Measurements from ENCODE around the gene SLCO4A1.
A peak's percentile ranks its signal among the peaks of the same experiment; 100 is the strongest.

Gene SLCO4A1

DNA sequence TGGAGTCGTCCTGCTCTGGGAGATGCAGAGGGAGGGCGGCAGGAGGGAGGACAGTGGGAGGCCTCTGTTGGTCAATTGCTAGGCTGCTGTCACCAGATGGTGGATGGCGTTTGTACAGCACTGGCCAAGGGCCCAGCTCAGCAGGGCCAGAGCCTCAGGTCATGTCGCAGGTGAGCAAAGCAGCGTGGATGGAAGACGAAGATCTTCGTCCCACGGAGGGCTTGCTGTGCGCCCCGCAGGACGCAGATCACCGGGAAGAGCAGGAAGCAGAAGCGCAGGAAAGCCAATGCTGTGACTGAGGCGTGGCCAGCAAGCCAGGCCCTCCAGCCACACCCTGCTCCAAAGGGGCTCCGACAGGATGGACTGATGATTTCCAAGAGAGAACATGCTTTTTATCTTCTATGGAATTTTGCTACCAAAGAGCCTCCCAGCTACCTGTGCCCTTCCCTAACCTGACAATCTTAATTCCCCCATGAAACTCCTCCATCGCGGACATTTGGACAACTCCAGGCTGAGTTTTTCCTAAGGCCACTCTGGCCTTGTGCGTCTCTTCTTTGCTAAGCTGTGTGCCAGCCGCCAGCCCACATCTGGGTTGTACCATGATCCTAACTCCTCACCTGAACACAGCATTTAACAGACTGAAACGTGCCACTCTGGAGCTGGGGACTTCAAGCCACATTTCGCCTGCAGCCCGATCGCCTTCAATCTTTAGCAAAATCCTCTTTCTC is 3.5 kb upstream of the SLCO4A1 start:
- no peak for DNase-seq

DNA sequence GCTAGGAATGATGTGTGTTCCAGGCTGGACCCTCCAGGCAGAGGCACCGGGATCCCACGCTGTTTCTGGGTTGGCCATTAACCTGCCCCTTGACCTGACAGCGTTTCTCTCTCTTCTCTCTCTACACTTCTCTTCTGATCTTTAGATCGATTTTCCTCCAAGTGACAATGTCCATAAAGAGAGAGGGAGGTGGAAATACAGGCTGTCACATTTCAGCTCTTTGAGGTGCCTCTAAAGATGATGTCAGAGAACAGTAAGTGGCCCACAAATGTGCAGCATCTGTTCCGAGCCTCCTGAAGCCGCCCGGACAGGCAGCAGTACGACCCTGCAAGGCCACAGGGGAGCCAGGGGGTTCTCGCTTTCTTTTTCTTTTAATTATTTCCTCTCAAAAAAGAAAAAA is 2.5 kb upstream of the SLCO4A1 start:
- DNase-seq, result no peak

DNA sequence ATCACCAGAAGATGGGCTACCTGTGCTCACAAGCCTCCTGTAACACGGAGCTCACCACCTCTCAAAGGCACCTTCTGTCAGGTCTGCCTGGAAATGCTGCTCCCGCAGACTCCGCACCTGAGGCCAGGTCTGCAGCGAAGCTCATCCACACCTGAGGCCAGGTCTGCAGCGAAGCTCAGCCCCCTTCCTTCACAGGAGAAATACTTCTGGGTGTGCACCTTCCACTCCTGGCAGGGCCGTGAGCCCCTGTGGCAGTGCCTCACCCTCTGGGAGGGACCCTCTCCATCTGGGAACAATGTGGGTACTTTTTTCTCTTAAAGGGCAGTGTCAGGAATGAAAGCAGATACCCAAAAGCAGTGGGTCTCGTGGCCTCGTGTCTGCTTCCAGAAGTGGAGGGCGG is 1.4 kb upstream of the SLCO4A1 start:
- no peak for DNase-seq

DNA sequence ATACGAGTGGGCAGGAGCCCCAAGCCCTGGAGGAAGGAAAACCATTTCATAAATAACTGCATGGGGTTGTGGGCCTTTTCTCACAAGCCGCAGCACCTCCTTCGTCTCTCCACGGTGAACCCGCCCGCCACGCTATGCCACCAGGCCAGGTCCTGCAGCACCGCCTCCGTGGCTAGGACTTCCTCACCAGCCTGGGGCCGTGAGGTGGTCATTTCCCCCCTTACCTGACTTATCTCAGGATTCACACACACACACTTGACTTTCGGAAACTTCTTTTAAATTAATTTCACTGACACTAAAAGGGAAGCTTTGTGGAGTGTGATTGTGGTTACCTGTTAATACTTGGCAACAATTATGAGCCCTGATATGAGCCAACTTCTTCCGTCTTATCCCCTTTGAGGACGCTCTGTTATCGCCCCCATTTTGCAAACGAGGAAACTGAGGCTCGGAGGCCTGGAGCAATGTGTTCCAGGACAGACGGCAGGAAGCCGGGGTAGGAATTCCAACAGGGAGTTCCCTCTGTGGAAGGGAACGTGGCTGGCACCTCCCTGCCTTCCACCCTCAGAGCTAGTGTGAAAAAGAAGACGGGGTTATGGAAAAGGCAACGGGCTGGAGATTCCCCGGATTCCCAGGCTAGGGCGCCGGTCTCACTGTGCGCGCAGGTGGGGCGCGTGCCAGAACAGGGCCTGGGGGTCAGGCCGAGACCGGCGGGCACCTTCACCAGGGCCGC is 817 bp upstream of the SLCO4A1 start:
- no peak for DNase-seq

DNA sequence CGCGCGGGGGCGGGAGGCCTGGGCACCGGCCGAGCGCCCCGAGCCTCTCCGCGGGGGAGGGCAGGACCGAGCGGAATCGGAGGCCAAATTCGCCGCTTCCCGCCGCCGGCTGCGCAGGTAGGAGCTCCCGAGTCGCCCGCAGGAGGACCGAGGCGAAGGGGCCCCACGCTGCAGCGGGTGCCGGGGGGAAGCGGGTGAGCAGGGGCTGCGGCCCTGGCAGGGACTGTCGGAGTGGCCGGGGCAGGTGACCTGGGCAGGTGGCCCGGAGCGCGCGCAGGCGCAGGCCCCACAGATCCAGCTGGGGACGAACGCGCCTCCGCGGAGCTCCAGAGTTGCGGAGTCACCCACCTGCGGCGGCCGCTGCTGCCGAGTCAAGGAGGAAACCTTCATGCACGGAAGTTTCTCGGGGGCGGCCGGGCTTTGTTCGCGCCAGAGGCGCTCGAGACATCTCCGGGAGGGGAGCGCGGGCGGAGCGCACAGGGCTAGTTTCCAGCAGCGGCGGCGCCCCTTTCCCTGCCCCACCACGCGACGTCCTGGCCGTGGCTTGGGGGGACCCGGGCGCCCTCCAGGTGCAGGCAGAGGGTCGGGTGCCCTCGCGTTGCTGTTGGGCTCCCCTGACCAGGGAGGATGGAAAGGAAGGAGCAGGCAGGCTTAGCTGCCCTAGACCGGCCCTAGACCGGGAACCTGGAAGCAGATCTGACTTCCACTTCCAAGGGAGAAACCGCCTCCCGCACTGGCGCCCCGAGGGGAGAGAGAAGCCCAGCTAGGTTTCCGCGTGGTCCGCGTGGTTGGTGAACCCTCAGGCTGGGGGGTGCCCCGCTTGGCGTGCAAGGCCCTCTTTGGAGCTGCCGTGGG is 590 bp downstream of the SLCO4A1 start:
- DNase-seq, result peak; percentile 6

DNA sequence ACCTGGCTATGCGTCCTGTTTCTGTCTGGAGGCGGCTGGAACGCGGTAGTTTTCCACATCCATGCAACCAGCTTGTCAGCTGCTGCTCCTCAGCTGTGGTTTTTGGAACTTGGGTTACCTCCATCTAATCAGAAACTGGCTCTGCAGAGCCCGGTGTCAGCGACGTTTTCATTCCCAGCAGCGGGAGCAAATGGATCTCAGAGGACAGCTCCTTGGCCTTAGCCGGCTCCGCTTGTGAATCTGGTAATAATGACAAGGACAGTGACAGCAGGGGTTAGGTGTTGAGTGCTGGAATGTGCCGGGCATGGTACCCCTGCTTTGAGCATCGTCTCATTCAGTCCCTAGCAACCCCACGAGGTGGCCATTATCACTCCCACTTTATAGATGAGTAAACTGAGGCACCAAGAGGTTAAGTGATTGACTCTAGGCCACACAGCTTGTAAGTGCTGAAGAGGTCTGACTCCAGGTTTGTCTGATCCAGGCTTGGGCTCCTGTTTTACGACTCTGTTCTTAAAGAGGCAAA is 1.3 kb downstream of the SLCO4A1 start:
- DNase-seq, result no peak

DNA sequence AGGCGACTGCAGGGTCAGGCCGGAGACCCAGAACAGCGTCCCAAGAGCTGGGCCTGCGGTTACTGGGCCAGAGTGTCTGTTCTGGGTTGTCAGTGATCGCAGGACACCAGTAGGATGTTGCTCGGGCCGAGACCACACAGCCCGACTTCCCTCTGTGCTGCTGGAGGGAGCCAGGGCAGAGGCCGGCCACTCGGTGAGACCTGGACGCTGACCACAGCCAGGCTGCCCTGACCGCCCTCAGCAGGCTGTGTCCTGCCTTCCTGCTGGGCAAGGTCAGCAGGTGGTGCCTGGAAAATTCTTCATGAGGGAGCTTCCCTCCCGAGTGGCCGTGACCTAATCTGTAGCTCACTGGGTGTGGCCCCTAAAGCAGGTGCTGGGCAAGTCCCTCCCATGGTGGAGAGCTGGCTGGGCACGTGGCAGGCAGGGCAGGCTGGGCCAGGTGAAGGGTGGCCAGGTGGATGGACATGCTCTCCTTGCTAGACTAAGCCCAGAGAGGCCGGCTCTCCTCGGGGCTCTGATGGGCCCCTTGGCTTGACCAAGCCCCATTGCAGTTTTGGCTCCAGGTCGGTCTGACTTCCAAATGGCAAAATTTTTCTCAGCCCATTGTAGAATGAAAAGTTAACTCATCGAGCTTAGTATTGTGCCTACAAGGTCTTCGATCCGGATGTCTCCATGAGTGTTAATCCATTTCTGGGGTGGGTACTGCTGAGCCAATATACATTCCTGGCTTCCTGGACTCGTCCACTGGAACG is 1.9 kb downstream of the SLCO4A1 start:
- no peak for DNase-seq

DNA sequence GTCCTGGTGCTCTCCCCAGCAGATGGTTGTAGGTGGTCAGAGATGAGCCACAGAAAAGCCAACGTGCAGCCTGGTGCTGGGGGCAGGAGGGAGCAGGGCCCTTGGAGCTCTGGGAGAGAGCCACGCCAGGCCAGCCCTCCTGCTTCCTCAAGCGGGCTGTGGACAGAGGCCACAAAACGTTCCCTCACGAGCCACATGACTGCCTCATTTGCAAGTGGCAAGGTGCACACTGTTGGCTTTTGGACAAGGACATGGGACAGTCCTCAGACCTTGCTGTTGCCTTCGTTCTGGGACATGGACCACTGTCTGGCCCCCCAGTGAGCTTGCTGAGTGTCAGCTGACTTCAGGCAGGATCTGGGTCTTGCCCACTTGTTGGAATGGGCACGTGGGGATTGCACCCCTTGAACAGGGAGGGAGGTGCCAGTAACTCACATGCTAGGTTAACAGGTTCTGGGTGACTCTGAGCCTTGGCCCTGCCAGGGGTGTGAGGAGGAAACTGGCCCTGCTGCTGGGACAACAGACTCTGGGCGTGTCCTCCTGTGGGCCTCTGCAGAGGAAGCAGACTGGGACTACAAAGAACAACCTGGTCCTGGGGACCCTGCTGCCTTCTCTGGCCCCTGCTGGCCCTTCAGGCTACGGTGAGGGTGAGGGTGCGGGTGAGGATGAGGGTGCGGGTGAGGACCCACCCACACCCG is 2.6 kb downstream of the SLCO4A1 start:
- DNase-seq, result no peak

DNA sequence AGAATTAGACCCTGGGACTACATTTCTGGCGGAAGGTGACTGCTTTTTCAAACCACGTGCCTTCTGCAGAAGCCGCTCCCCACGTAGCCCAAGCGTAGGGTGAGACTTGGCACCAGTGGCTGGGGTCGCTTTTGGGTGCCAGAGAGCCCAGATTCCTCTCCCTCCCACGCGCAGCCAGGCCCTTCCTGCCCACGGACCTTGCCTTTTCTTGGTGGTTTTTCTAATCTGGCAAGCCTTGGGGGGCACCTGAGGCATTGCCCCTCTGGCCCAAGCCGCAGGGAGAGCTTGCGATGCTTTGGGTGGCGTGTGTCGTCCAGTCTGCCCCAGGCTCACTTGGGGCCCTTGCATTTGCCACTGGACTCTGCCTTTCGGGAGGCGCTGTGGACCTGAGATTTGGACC is 3.3 kb downstream of the SLCO4A1 start:
- no peak for DNase-seq

DNA sequence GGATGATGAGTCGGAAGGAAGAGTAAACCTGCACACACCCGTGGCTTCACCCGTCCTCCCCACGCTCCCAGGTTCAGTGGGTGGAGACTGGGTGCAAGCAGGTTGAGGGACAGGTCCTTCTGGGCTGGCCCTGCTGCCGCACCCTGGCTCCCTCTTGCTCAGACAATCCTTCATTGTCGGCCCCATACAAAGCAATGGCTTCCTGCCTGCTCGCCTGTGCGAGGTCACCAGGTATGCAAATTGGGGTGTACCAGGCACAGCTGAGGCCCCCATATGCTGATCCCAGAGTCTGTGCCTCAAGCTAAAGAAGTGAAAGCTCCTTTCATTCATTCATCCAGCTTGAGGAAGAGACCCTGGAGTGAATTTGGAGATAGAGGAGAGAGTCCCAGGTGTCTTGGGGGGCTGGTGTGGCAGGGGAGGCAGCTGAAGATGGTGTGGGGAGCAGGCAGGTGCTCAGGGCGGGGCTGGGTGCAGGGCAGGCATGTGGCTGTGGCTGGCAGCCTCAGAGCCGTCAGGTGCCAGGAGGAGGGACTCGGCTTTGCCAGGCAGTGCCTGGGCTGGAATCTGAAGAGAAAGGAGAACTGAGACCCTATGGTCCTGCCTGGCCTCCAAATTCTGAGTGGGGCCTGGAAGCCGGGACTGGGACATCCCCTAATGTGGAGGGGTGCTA is 4.7 kb downstream of the SLCO4A1 start:
- DNase-seq, result no peak

DNA sequence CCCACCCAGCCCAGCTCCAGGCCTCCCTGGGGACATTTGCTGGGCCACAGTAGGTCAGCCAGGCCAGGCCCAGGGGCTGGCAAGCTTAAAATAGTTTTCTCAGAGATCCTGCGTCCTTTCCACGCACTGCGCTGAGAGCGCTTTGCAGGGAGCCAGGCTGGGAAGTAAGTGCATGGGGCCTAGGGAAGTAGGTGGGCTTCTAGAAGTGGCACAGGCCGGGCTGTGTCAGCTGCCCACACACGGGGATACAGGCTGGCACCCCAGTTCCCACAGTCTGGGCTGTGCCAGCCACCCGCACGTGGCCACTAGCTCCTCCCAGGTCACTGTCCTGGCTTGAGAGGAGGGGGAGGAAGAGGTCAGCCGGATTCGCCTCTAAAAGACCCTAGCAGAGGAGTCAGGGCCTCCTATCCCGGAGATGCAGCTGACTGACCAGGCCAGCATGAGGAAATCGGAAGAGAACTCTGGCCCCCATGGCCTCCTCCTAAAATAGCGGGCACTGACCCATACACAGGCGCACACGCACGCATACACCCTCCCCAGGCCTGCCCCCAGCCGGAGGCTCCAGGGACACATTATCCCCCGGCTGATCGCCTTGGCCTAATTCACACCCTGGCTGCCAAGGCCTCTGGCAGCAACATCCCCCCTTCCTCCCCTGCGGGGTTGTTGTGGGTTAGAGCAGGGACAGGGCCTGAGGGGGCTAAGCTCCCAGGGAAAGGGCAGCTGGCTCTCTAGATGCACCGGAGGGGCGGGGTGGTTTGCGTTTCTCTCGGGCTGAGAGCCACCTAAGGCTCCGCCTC is 5.4 kb downstream of the SLCO4A1 start:
- no peak for DNase-seq

DNA sequence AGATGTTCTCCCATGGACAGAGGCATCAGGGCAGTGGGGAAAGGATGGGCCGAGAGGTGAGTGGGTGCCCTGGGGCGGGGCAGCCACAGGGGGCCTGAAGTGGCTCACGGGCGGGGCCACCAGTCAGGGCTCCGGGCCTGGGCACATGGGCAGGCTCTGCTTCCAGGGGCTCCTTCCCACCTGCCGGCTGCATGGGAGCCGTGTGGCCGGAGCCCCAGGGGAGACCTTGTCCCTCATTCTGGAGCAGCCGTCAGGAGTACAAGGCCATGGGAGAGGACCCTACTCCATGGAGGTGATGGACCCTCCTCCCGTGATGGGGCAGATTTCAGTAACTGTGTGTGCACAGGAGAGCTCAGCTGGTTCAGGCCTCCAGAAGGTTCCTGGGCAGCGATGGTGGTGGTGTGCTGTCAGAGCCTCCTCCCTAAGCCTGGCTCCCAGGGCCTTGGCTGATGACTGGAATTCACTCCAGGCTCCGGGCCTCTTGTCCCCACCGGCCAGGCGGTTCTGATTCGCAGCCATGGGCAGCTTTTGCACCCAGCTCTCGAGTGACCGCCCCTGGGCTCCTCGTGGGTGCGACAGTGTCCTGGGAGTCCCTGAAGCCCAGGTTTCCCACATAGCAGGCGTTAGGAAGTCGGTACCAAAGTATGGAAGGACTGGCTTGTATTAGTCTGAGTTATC is 6.2 kb downstream of the SLCO4A1 start:
- DNase-seq, result no peak

DNA sequence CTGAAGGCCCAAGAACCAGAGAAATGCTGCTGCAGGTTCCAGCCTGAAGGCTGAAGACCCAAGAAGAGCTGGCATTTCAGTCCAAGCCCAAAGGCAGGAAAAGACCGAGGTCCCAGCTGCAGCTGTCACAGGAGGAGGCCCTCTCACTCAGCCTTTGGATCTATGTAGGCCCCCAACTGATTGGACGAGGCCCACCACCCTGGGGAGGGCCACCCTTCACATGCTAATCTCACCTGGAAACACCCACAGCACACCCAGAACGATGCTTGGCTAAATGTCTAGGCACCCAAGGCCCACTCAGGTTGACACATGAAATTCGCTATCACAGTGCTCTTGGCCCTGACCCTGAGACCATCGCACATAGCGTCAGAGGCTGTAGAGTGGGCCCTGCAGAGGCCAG is 6.8 kb downstream of the SLCO4A1 start:
- DNase-seq, result no peak

DNA sequence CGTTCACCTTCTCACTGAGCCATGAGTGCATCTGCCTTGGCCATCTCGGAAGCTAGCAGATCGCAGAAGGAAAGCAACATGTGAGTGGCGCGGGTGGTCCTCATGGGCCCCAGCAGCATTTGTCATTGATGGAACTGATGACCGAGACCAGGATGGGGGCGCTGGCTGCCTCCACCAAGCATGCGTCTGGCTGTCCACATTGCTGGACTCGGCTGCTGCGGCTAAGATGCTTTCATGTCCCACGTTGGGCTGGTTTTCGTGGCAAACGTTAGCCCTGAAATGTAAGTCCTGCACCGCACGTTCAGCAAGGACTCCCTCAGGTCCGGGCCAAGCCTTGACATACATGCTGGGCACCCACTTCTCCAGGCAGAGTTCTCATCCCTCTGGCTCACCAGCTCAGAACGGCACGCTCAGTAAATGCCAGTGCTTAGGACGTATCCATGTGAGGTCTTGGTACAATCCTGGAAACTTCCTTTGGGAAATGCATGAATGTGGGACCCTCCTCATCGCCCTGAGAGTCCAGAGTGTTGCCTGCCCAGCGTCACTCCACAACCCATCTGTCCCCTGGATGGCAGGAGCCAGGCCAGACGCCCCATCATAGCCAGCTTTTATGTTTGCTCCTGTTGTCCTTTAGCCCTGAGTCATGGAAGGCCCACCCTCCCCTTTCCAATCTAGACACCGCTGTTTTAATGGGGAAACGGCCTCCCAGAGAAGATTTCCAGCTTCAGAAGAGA is 8.4 kb downstream of the SLCO4A1 start:
- no peak for DNase-seq

DNA sequence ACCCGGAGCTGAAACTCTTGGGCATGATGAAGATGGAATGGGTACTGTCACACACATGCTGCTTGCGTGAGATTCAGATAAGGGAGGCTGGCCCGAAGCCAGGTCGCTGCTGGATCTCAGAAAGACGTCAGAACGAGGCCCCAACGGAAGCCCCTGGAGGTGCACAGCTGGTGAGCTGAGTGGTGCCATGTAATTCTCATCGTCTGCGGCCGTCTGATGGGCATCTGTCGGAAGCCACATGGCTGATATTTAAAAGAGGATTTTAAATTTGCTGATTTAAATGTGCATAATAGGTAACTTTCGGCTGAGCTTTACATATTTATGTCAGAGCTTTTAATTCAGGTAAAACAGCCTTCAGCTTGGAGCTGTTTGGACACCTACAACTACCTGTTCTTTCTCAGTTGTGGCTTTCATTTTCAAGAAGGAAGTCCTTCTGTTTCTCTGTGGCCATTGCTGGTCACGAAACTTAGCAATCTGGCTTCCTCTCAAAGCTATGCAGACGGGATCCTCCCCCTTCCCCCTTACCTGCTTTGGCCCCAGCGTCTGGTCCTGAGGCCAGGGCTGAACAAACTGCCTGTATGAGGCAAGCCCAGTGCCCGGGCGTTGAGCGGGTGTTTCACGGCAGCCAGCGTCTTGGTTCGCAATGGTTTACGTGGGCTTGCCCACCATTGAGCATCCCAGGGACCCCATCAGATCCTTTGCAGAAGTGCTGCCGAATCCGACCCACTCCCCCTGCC is 9.2 kb downstream of the SLCO4A1 start:
- no peak for DNase-seq

DNA sequence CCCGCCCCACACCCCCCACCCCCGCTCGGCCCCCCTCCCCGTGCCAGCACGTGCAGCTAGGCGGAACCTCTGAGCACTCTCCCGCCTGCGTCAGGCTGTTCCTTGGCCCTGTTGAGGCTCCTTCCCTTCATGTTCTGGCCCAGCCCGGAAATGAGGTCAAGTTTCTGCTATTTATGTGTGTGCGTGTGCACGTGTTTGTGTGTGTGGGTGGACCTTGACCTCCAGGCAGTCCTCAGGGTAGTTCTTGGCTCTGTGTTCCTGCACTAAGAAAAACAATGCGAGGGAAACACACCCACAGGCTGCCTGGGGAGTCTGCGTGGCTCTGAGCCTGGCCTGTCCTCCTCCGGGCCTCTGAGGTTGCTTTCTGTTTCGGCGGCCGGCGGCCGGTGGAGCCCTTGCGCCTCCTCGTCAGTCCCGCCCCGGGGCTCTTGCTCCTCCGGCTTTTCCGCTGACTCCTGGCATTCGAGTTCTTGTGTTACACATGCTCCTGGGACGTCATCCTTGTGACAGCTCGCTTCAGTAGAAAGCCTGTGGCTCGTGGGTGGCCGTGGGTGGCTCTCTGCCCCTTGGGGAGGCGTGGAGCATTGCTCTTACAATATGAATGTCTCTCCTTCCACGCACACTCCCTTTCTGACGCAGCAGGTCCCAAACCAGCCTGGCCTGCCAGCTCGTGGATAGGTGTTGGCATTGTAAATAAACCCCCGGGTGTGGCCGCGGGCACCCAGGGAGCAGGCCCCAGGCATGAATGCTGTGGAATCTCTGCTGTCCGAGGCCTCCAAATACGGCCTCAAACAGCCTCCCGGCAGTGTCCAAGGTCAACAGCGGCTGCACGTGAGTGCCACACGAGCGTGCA is 10.0 kb downstream of the SLCO4A1 start:
- DNase-seq, result no peak

DNA sequence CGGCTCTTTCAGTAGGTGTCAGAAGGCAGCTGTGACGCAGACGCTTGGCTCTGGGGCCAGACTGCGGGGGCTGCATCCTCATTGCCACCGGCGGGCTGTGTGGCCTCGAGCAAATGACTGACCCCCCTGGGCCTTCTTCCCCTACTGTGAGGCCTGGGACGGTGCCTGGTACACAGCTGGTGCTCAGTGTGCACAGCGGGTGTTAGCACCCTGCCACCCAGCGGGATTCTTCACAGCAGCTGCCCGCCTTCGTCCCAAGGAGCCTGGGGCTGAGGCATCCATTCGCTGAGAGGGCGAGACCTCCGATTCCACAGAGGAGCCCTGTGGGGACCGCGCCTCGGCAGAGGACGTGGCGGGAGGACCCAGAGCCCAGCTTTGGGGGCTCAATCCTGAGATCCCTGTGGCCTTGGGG is 10.6 kb downstream of the SLCO4A1 start:
- no peak for DNase-seq

DNA sequence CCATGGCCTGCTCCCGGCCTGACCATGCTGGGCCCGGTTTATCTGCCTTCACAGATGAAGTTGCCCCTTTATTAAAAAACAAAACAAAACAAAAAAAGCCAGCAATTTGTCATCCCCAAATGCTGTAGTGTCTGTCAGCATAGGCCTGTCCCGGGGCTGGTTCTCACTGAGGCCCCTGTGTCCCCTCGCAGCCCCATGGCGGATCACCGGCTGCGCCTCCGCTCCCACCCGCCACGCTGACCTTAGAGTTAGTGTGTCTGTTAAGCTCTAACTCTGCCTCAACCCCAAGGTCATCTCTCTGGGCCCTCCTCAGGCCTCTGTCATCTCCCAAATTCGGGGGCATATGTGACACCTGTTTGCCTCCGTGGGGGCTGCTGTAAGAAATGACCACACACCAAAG is 11.1 kb downstream of the SLCO4A1 start:
- DNase-seq, result no peak

All from OCI-M1 (cell line).